Esophagus muscularis mucosa (tissue), 4 donors: ENCODE measurements around the gene ATF7IP. TPM values are rescaled to one million over a fixed set of nuclear protein-coding genes. Genes with fewer than 3 reads are reported as not detected.

Source experiments
- DNase-seq: peaks from one replicate; pipeline ENCODE4 v3.0.0-alpha.2; 2017; ENCODE audit errors: extremely low spot score
- H3K27ac ChIP-seq, 4 donors: fragments of 200-600 bp; sonication (generic); replicated peaks in 1 of 4; 1 replicate in 3 of 4; 2 replicates in 1 of 4; pipeline ENCODE4 v1.5.1; 2016 to 2019; ENCODE audit warnings: mild to moderate bottlenecking in 1 of 4
- H3K27me3 ChIP-seq, 4 donors: fragments of 200-600 bp; sonication (generic); one replicate each; pipeline versions ENCODE4 v1.5.1 to v1.6.0; 2016 to 2019
- H3K36me3 ChIP-seq, 4 donors: fragments of 200-600 bp; sonication (generic); one replicate each; pipeline ENCODE4 v1.5.1; 2016 to 2019
- H3K4me1 ChIP-seq, 4 donors: fragments of 200-600 bp; sonication (generic); one replicate each; pipeline ENCODE4 v1.5.1; 2016 to 2019
- H3K4me3 ChIP-seq, 4 donors: fragments of 200-600 bp; sonication (generic); 1 replicate in 2 of 4; 2 replicates in 2 of 4; pipeline ENCODE4 v1.5.1; 2016 to 2019; ENCODE audit warnings: mild to moderate bottlenecking in 4 of 4, moderate library complexity in 1 of 4
- H3K9me3 ChIP-seq, 4 donors: fragments of 200-600 bp; sonication (generic); 1 replicate in 3 of 4; 2 replicates in 1 of 4; pipeline ENCODE4 v1.5.1; 2016 to 2019
- EP300 ChIP-seq: sonication (generic); formaldehyde crosslinking; IDR thresholded peaks from one replicate; pipeline ENCODE4 v1.6.1; 2017; ENCODE audit warnings: antibody characterized with exemption
- POLR2A ChIP-seq: fragments of 450-650 bp; IDR thresholded peaks from one replicate; pipeline ENCODE4 v1.6.1; 2017; ENCODE audit warnings: antibody characterized with exemption, moderate library complexity, mild to moderate bottlenecking, low read depth
- POLR2AphosphoS5 ChIP-seq, 2 donors: sonication (generic); formaldehyde crosslinking; IDR thresholded peaks; one replicate each; pipeline ENCODE4 v1.6.1; 2017; ENCODE audit warnings: antibody characterized with exemption in 2 of 2
- WGBS: methylation state at CpG from one replicate; pipeline ENCODE4 v1.1.5; 2018; 5-methylcytosine and 5-hydroxymethylcytosine counted together
- intact Hi-C: fragments of 100-400 bp; cut with DNase I; formaldehyde crosslinking; loops from one replicate; pipeline ENCODE4 v1.15.1; 2023
- total RNA-seq, 4 donors: library from RNA; depleted of rRNA; stranded (reverse); fragments of >200 nt; gene quantifications; one replicate each; pipeline versions ENCODE4 v1.1.0 to v1.2.1, GENCODE V29; 2016
- TF ChIP-seq, protein P1 (sequence below), 3 experiments: fragments of 200-600 bp in 2 of 3; fragments of 450-650 bp in 1 of 3; sonication (generic) in 2 of 3; IDR thresholded peaks; one replicate each; pipeline ENCODE4 v1.5.1; 2017 to 2019; ENCODE audit warnings: antibody characterized with exemption in 3 of 3, mild to moderate bottlenecking in 2 of 3, moderate library complexity in 1 of 3

The ATF7IP gene
- total RNA-seq, 4 donors from 2014 or later = 26.8 to 43.2 (median 32.8) TPM

DNA sequence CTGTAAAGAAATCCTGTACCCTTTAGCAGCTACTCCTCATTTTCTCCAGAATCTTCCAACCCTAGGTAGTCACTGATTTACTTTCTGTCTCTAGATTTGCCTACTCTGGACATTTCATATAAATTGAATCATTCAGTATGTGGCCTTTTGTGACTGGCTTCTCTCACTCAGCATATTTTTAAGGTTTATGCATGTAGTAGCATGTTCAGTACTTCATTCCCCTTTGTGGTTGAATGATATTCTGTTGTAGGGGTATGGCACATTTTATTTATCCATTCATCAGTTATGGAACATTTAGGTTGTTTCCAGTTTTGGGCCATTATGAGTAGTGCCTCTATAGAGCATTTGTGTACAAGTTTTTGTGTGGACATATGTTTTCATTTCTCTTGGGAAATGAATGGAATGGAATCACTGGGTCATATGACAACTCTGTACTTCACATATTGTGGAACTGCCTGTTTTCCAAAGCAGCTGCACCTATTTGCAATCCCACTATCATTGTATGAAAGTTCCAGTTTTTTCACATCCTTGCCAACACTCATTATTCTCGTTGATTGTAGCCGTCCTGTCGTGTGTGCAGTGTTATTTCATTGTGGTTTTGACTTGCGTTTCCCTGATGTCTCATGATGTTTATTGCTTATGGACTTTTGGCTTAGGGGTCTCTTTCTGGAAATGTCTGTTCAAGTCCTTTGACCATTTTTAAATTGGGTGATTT is 57.2 kb downstream of the ATF7IP start:
- Histone ChIP-seq H3K36me3 (peaks cover 0 to 20% (median 11%) of the 10 kb centered on the region in 4 donors), H3K4me3 (no peak overlapping the region), H3K9me3 (peaks cover 0 to 16% (median 4%) of the 10 kb centered on the region in 4 donors), H3K27me3 (no peaks in the 10 kb centered on the region), H3K4me1 (peaks cover 27 to 39% (median 32%) of the 10 kb centered on the region in 4 donors), H3K27ac (no peak overlapping the region)
- DNase-seq = no peak
- intact Hi-C loops = no loop called here
- 78% methylated on average over 4 of the region's 4 CpGs for WGBS
- TF ChIP-seq POLR2A (no peak), EP300 (no peak), POLR2AphosphoS5 (IDR thresholded peaks at IDR 0.05) (no peak)
- TF ChIP-seq, protein P1, sequence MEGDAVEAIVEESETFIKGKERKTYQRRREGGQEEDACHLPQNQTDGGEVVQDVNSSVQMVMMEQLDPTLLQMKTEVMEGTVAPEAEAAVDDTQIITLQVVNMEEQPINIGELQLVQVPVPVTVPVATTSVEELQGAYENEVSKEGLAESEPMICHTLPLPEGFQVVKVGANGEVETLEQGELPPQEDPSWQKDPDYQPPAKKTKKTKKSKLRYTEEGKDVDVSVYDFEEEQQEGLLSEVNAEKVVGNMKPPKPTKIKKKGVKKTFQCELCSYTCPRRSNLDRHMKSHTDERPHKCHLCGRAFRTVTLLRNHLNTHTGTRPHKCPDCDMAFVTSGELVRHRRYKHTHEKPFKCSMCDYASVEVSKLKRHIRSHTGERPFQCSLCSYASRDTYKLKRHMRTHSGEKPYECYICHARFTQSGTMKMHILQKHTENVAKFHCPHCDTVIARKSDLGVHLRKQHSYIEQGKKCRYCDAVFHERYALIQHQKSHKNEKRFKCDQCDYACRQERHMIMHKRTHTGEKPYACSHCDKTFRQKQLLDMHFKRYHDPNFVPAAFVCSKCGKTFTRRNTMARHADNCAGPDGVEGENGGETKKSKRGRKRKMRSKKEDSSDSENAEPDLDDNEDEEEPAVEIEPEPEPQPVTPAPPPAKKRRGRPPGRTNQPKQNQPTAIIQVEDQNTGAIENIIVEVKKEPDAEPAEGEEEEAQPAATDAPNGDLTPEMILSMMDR (IDR thresholded peaks at IDR 0.05) = no peak

DNA sequence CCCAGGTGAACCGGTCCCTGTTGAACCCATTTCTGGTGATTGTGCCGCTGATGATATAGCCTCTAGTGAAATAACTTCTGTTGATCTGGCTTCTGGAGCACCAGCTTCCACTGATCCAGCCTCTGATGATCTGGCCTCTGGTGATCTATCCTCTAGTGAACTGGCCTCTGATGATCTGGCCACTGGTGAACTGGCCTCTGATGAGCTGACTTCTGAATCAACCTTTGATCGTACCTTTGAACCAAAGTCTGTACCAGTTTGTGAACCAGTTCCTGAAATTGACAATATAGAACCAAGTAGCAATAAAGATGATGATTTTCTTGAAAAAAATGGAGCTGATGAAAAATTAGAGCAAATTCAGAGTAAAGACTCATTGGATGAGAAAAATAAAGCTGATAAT is 59.1 kb downstream of the ATF7IP start:
- no peak for TF ChIP-seq EP300
- TF ChIP-seq POLR2AphosphoS5 (IDR thresholded peaks at IDR 0.05) = no peak
- TF ChIP-seq POLR2A = no peak
- TF ChIP-seq, protein P1 (IDR thresholded peaks at IDR 0.05) = no peak
- DNase-seq = no peak
- no peak overlapping the region for H3K4me3 ChIP-seq
- no peaks in the 10 kb centered on the region for H3K27me3 ChIP-seq
- 98% methylated on average over 2 of the region's 3 CpGs for WGBS
- H3K4me1 ChIP-seq = peaks cover 23 to 42% (median 29%) of the 10 kb centered on the region in 4 donors
- H3K36me3 ChIP-seq = peaks cover 0 to 20% (median 11%) of the 10 kb centered on the region in 4 donors
- peaks cover 0 to 16% (median 4%) of the 10 kb centered on the region in 4 donors for H3K9me3 ChIP-seq
- no peak overlapping the region for H3K27ac ChIP-seq
- intact Hi-C loops = no loop called here

DNA sequence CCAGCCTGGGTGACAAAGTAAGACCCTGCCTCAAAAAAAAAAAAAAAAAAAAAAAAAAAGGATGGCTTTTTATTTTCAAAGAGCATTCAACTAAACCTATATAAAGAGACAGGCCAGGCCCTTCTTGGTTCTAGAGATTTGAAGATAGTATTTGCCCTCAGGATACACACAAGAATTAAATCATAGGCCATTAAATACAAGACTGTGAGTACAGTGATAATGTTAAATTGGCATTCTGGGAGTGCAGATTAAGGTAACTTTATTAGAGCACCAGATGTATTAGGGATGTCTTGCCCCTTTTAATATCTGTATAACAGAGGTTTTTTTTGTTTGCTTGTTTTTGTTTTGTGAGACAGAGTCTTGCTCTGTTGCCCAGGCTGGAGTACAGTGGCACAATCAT is 61.3 kb downstream of the ATF7IP start:
- intact Hi-C loops = no loop called here
- no peak for DNase-seq

DNA sequence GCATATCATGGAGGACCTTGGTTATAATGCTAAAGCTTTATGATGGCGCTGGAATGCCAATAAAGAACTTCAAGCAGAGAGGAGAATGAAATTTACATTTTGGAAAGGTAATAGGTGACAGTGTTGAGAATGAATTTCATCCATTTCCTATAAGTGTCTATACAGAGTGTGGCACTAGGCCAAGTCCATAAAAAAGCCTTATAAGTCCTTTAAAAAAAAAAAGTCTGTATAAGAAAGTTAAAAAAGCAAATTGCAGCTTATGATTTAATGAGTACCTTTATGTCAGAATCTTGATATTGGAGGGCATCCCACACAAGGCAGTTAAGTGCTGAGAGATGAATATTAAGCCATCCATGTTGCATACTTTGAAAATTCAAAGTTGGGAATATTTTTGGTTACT is 62.4 kb downstream of the ATF7IP start:
- WGBS = 97% methylated on average over 1 of the region's 1 CpG
- intact Hi-C loops = no loop called here
- no peaks in the 10 kb centered on the region for H3K27me3 ChIP-seq
- no peaks in the 10 kb centered on the region for H3K9me3 ChIP-seq
- peaks cover 18 to 50% (median 35%) of the 10 kb centered on the region in 4 donors for H3K4me1 ChIP-seq
- peaks cover 0 to 20% (median 11%) of the 10 kb centered on the region in 4 donors for H3K36me3 ChIP-seq
- H3K4me3 ChIP-seq = no peak overlapping the region
- no peak overlapping the region for H3K27ac ChIP-seq
- no peak for DNase-seq
- TF ChIP-seq POLR2A (no peak), EP300 (no peak)

More for the DNA sequence above, 61.3 kb downstream of the ATF7IP start:
- no peak overlapping the region for H3K27ac ChIP-seq
- peaks cover 0 to 20% (median 11%) of the 10 kb centered on the region in 4 donors for H3K36me3 ChIP-seq
- H3K9me3 ChIP-seq = peaks cover 0 to 10% (median 1%) of the 10 kb centered on the region in 4 donors
- no peak overlapping the region for H3K4me3 ChIP-seq
- no peaks in the 10 kb centered on the region for H3K27me3 ChIP-seq
- TF ChIP-seq EP300 (no peak), POLR2AphosphoS5 (IDR thresholded peaks at IDR 0.05) (no peak), POLR2A (no peak)
- TF ChIP-seq, protein P1 (IDR thresholded peaks at IDR 0.05) = no peak
- peaks cover 20 to 40% (median 25%) of the 10 kb centered on the region in 4 donors for H3K4me1 ChIP-seq

DNA sequence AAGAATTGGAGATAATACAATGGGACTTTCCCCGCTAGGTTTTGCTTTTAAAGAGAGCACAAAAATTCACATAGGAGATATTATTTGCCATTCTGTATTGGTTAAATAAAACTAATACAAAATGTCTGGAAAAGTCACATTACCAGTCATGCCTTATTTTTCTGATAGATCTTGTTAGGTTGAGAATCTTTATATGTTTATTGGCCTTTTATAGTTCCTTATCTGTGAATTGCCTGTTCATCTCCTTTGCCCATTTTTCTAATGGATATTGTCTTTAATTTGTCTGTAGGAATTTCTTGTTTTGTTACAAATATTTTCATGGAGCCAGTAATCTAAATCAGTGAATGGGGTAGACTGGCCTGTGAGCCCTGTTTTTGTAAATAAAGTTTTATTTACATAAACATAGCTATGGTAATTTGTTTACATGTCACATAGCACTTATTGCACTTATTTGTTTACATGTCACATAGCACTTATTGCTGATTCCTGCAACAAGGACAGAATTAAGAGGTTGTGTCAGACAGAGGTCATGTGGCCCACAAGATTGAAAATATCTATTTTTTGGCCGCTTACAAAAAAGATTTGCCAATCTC is 65.0 kb downstream of the ATF7IP start:
- TF ChIP-seq EP300 = no peak
- TF ChIP-seq POLR2A = no peak
- TF ChIP-seq, protein P1 (IDR thresholded peaks at IDR 0.05) = no peak
- TF ChIP-seq POLR2AphosphoS5 (IDR thresholded peaks at IDR 0.05) = no peak
- no peak for DNase-seq
- WGBS = 95% methylated on average over 2 of the region's 2 CpGs
- peaks cover 0 to 18% (median 8%) of the 10 kb centered on the region in 4 donors for H3K36me3 ChIP-seq
- intact Hi-C loops = no loop called here
- no peaks in the 10 kb centered on the region for H3K27me3 ChIP-seq
- H3K27ac ChIP-seq = no peak overlapping the region
- H3K4me3 ChIP-seq = no peak overlapping the region
- H3K9me3 ChIP-seq = no peaks in the 10 kb centered on the region
- H3K4me1 ChIP-seq = peaks cover 12 to 65% (median 50%) of the 10 kb centered on the region in 4 donors
